Measurements from ENCODE around the gene CRYBG3. TPM values are rescaled to one million over a fixed set of nuclear protein-coding genes. Genes with fewer than 3 reads are reported as not detected.

Gene CRYBG3
- total RNA-seq: 14.4 and 16.4 TPM in 2 replicates

GRCh38 chr3:97821774-97822358 is at the start of gene CRYBG3:
Gene CRYBG3, plus strand, starts transcription at chr3:97822011. Its CDS starts 196 bp downstream, at chr3:97822207.

GRCh38 chr3:97971679-97972567 is 150.1 kb downstream of the CRYBG3 start, which contains the start of gene RIOX2:
Gene RIOX2, minus strand, starts transcription at chr3:97972431. Its CDS starts 4,838 bp downstream, at chr3:97967593.

Other genes with a start within 250 kb of the CRYBG3 start
- gene ARL6, start 57.3 kb upstream of the CRYBG3 start, total RNA-seq: 4.3 and 10.2 TPM in 2 replicates
- 24.0 and 26.8 TPM in 2 replicates for gene RIOX2, start 150.4 kb downstream of the CRYBG3 start, total RNA-seq
- not detected in 2 replicates for gene GABRR3, start 213.3 kb downstream of the CRYBG3 start, total RNA-seq

Measured in cardiac ventricle fibroblast (primary cell).